Kidney (tissue), 14 donors: ENCODE data around the gene TBR1. TPM values are rescaled to one million over a fixed set of nuclear protein-coding genes. Genes with fewer than 3 reads are reported as not detected.

ENCODE experiments used
- DNase-seq, 5 donors: peaks; one replicate each; pipeline ENCODE4 v3.0.0-alpha.2; 2013 to 2020
- FAIRE-seq: peaks from 2 replicates; lab custom pipeline; 2012; peaks lifted over from hg19 to GRCh38; lab: Jason Lieb, UNC
- H3K27ac ChIP-seq, 2 donors: one replicate each; pipeline ENCODE4 v1.7.0; 2013; ENCODE audit warnings: low read depth in 2 of 2, low read length in 2 of 2, inconsistent platforms in 1 of 2
- H3K27me3 ChIP-seq: one replicate; pipeline ENCODE4 v1.7.1; 2013; ENCODE audit warnings: low read length, inconsistent platforms; ENCODE audit not compliant: control insufficient read depth, insufficient read depth
- H3K36me3 ChIP-seq, 3 donors: one replicate each; pipeline versions ENCODE4 v1.7.0 to v1.7.1; 2013; ENCODE audit warnings: low read length in 3 of 3, control low read depth in 1 of 3, inconsistent platforms in 1 of 3; ENCODE audit not compliant: insufficient read depth in 3 of 3, control insufficient read depth in 2 of 3
- H3K4me1 ChIP-seq, 3 donors: one replicate each; pipeline versions ENCODE4 v1.7.0 to v1.7.1; 2013; ENCODE audit warnings: low read length in 3 of 3, inconsistent platforms in 1 of 3, low read depth in 1 of 3; ENCODE audit not compliant: control insufficient read depth in 2 of 3, insufficient read depth in 2 of 3
- H3K4me3 ChIP-seq, 3 donors: one replicate each; pipeline versions ENCODE4 v1.7.0 to v1.8.1; 2013; ENCODE audit warnings: low read length in 3 of 3, control low read depth in 1 of 3, inconsistent platforms in 1 of 3
- H3K9ac ChIP-seq, 3 donors: one replicate each; pipeline versions ENCODE4 v1.7.0 to v1.7.1; 2013; ENCODE audit warnings: low read length in 3 of 3, control low read depth in 1 of 3, inconsistent platforms in 1 of 3
- H3K9me3 ChIP-seq, 3 donors: one replicate each; pipeline versions ENCODE4 v1.7.0 to v1.7.1; 2013; ENCODE audit warnings: low read length in 3 of 3, control low read depth in 1 of 3, inconsistent platforms in 1 of 3; ENCODE audit not compliant: control insufficient read depth in 2 of 3, insufficient read depth in 1 of 3
- intact Hi-C: fragments of 100-400 bp; cut with DNase I; formaldehyde crosslinking; loops from one replicate; pipeline ENCODE4 v1.11.1; 2022
- polyA plus RNA-seq: library from polyadenylated mRNA; stranded (reverse); fragments of 350-450 nt; fragmentation: Illumina TruSeq; extraction: RNeasy Lipid Tissue Mini Kit (QIAGEN cat#74804); gene quantifications from one replicate; pipeline ENCODE4 v1.2.3, GENCODE V29; 2014; ENCODE audit warnings: low read depth, low replicate concordance; ENCODE audit not compliant: insufficient read depth
- total RNA-seq: library from RNA; stranded (reverse); fragmentation: NEBNext Ultra II Directional; extraction: Animal tissue kit (Norgen Biotek cat#: 25700); gene quantifications from one replicate; pipeline ENCODE4 v1.2.1, GENCODE V29; 2021
- TF ChIP-seq, protein P1 (sequence below): IDR thresholded peaks from 3 replicates; pipeline ENCODE4 v1.5.1; 2012; ENCODE audit warnings: mild to moderate bottlenecking, moderate library complexity, borderline replicate concordance; ENCODE audit not compliant: insufficient read depth; ENCODE audit errors: extremely low read depth
- donor health status: control.
- donor health status: control.
- donor health status: control.
- donor health status: control.
- donor health status: control.
- donor health status: DM: yes; HTN: yes; CAD: no.
- donor health status: Normal renal cell carcinoma (clear cell type).

TBR1 gene
- total and polyA plus RNA-seq, 2 donors from 2014 or later: not detected

GRCh38 chr2:161415034-161415986 lies 787 bp upstream of the TBR1 start:
- FAIRE-seq (no peak), DNase-seq (peak in 4 of 5 donors; percentile 29 to 46 (median 37))
- Histone ChIP-seq H3K27me3 (peaks cover 61% of the 10 kb centered on the region), H3K4me1 (peaks cover 0 to 7% (median 0%) of the 10 kb centered on the region in 3 donors), H3K36me3 (no peaks in the 10 kb centered on the region), H3K9me3 (no peaks in the 10 kb centered on the region), H3K4me3 (peak overlapping the region in 1 of 3 donors; percentile 45), H3K9ac (no peak overlapping the region), H3K27ac (no peak overlapping the region)
- TF ChIP-seq, protein P1, sequence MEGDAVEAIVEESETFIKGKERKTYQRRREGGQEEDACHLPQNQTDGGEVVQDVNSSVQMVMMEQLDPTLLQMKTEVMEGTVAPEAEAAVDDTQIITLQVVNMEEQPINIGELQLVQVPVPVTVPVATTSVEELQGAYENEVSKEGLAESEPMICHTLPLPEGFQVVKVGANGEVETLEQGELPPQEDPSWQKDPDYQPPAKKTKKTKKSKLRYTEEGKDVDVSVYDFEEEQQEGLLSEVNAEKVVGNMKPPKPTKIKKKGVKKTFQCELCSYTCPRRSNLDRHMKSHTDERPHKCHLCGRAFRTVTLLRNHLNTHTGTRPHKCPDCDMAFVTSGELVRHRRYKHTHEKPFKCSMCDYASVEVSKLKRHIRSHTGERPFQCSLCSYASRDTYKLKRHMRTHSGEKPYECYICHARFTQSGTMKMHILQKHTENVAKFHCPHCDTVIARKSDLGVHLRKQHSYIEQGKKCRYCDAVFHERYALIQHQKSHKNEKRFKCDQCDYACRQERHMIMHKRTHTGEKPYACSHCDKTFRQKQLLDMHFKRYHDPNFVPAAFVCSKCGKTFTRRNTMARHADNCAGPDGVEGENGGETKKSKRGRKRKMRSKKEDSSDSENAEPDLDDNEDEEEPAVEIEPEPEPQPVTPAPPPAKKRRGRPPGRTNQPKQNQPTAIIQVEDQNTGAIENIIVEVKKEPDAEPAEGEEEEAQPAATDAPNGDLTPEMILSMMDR: no peak
- intact Hi-C loops: no loop called here

DNA sequence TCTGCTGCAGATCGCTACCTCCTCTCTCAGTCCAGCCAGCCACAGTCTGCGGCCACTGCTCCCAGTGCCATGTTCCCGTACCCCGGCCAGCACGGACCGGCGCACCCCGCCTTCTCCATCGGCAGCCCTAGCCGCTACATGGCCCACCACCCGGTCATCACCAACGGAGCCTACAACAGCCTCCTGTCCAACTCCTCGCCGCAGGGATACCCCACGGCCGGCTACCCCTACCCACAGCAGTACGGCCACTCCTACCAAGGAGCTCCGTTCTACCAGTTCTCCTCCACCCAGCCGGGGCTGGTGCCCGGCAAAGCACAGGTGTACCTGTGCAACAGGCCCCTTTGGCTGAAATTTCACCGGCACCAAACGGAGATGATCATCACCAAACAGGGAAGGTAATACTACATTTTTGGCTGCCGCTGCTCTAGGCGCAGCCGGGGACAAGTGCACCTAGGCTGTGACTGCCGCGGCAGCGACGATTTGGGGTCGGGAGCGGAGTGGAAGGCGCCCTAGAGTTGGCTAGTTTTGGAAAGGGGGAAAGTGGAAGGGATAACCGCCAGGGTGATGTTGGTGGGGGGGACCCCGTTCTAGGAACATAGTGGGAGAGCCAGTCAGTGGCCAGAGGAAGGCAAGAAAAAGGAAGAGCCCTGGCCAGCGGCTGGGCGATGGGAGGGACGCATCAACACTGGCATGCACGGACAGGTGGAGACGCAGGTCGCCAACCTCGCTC lies 776 bp downstream of the TBR1 start:
- Histone ChIP-seq H3K4me3 (no peak overlapping the region), H3K36me3 (no peaks in the 10 kb centered on the region), H3K27ac (no peak overlapping the region), H3K27me3 (peaks cover 77% of the 10 kb centered on the region), H3K4me1 (peaks cover 0 to 7% (median 0%) of the 10 kb centered on the region in 3 donors), H3K9ac (no peak overlapping the region), H3K9me3 (no peaks in the 10 kb centered on the region)
- TF ChIP-seq, protein P1: no peak
- peak in 4 of 5 donors; percentile 4 to 53 (median 26) for DNase-seq
- FAIRE-seq: no peak
- intact Hi-C loops: no loop called here

- TF ChIP-seq, protein P1: no peak
- Histone ChIP-seq H3K27ac (no peak overlapping the region), H3K9me3 (no peaks in the 10 kb centered on the region), H3K27me3 (peaks cover 84% of the 10 kb centered on the region), H3K4me3 (no peak overlapping the region), H3K36me3 (no peaks in the 10 kb centered on the region), H3K9ac (no peak overlapping the region), H3K4me1 (peaks cover 0 to 7% (median 0%) of the 10 kb centered on the region in 3 donors)
- FAIRE-seq (no peak), DNase-seq (peak in 4 of 5 donors; percentile 11 to 34 (median 22))
- intact Hi-C loops: no loop called here
These were observed 1.6 kb downstream of the TBR1 start for GRCh38 chr2:161417438-161418274.
